ENCODE results near the gene ITGA8.

- TF ChIP-seq POLR2A (IDR thresholded peaks at IDR 0.05) (no peak), CTCF (IDR thresholded peaks at IDR 0.05) (no peak)
Measured at GRCh38 chr10:15476337-15476736, 243.4 kb downstream of the ITGA8 start.
